Heart right ventricle (tissue), 16 donors: Measurements from ENCODE around the gene TTC9B. TPM values are rescaled to one million over a fixed set of nuclear protein-coding genes. Genes with fewer than 3 reads are reported as not detected.
A peak's percentile ranks its signal among the peaks of the same experiment; 100 is the strongest.
"Not testable (repeated sequence)": the region's sequence is repeated elsewhere in the genome, so short reads cannot be mapped to it uniquely, and the experiment has no call there.

Source experiments
- ATAC-seq, 8 donors: fragments of 200-7000 bp; cut with Tn5 transposase; one replicate each; pipeline ENCODE4 v1.9.1; 2020; ENCODE audit warnings: mild to moderate bottlenecking in 8 of 8, moderate library complexity in 8 of 8, moderate number of reproducible peaks in 1 of 8
- DNase-seq, 2 donors: peaks; one replicate each; pipeline ENCODE4 v3.0.0-alpha.2; 2020
- H3K27ac ChIP-seq, 10 donors: fragments of 200-600 bp; sonication (generic) in 2 of 10; one replicate each; pipeline versions ENCODE4 v1.5.0 to v1.8.0; 2020 to 2022; ENCODE audit warnings: mild to moderate bottlenecking in 3 of 10
- H3K27me3 ChIP-seq, 7 donors: fragments of 200-600 bp; one replicate each; pipeline ENCODE4 v1.8.0; 2021 to 2022; ENCODE audit warnings: mild to moderate bottlenecking in 2 of 7
- H3K36me3 ChIP-seq, 9 donors: fragments of 200-600 bp; sonication (generic) in 1 of 9; one replicate each; pipeline versions ENCODE4 v1.5.0 to v1.8.0; 2020 to 2022; ENCODE audit warnings: mild to moderate bottlenecking in 2 of 9
- H3K4me1 ChIP-seq, 9 donors: fragments of 200-600 bp; sonication (generic) in 1 of 9; one replicate each; pipeline versions ENCODE4 v1.5.0 to v1.8.0; 2020 to 2022; ENCODE audit warnings: mild to moderate bottlenecking in 4 of 9
- H3K4me3 ChIP-seq, 10 donors: fragments of 200-600 bp; sonication (generic) in 2 of 10; one replicate each; pipeline versions ENCODE4 v1.5.0 to v1.8.0; 2020 to 2022; ENCODE audit warnings: mild to moderate bottlenecking in 7 of 10, moderate library complexity in 2 of 10
- H3K9me3 ChIP-seq, 11 donors: fragments of 200-600 bp in 10 of 11; sonication (generic) in 2 of 11; one replicate each; pipeline versions ENCODE4 v1.5.0 to v1.8.0; 2013 to 2022; ENCODE audit warnings: mild to moderate bottlenecking in 2 of 11, control low read depth in 1 of 11, moderate library complexity in 1 of 11
- CTCF ChIP-seq, 9 donors: fragments of 200-600 bp; sonication (generic) in 2 of 9; IDR thresholded peaks; one replicate each; pipeline versions ENCODE4 v1.5.0 to v1.8.0; 2021 to 2022; ENCODE audit warnings: antibody characterized with exemption in 9 of 9, mild to moderate bottlenecking in 5 of 9, moderate library complexity in 1 of 9
- WGBS, 2 donors: extraction: QIAGEN DNeasy Blood & Tissue Kit; methylation state at CpG; one replicate each; pipeline ENCODE4 v1.1.7; 2013; ENCODE audit warnings: inconsistent platforms in 1 of 2; 5-methylcytosine and 5-hydroxymethylcytosine counted together
- intact Hi-C, 10 donors: fragments of 100-400 bp; cut with DNase I; formaldehyde crosslinking; loops; one replicate each; pipeline versions ENCODE4 v1.11.1 to v1.14.2; 2022
- polyA plus RNA-seq, 2 donors: library from polyadenylated mRNA; stranded (reverse); fragments of 200-250 nt; gene quantifications; one replicate each; pipeline ENCODE4 v1.2.3, GENCODE V29; 2013
- total RNA-seq, 10 donors: library from RNA; stranded (reverse); fragmentation: NEBNext Ultra II Directional in 3 of 10; extraction: Animal tissue kit (Norgen Biotek cat#: 25700) in 3 of 10; gene quantifications; one replicate each; pipeline versions ENCODE4 v1.2.1 to v1.2.4, GENCODE V29; 2021 to 2023
- donor health status: Arrhythmogenic right ventricular cardiomyopathy.
- donor health status: ischemic (EF 13 %, LVEDD 7.1; RV severe dilation, severe dysfunction).
- donor health status: healthy with polysubstance abuse.
- donor health status: DM: no; HTN: yes; CAD: no.
- donor health status: DM: no; HTN: no; CAD: no.
- donor health status: ischemic (EF 25% LVEDD 6.9; RV normal size, moderate dysfunction).
- donor health status: ischemic (EF 25% LVEDD 5.7; RV mildly dilated, moderate dysfunction).
- donor health status: healthy.
- donor health status: DM: yes; HTN: yes; CAD: no.
- donor health status: Ischemic cardiomyopathy.
- donor health status: ischemic (EF 35%, LVEDD 5.7; RV mildly dilated, moderate dysfunction).
- donor health status: nonischemic (EF 11% LVEDD 7.7; RV severe dilation, severe dysfunction).
- donor health status: DM: yes; HTN: yes; CAD: no.
- donor health status: PGD.
- donor health status: ischemic (EF 29% LVEDD 5.4; RV normal size, mild dysfunction).
- donor health status: nonischemic (EF 23%, LVEDD 6.1; RV moderate dilation, normal function).

TTC9B gene
- total and polyA plus RNA-seq, 12 donors, result not detected

GRCh38 chr19:40223135-40223822 is 5.1 kb upstream of the TTC9B start:
- H3K27ac ChIP-seq, result no peak overlapping the region
- H3K4me1 ChIP-seq, result peaks cover 10 to 28% (median 15%) of the 10 kb centered on the region in 9 donors
- H3K36me3 ChIP-seq, result no peaks in the 10 kb centered on the region
- intact Hi-C loops, result loop anchor here in 2 of 10 donors (5.0 to 10.0 kb wide), 2 partner anchors 86 to 428 kb away; no protein-coding TSS in a partner anchor
- no peak for TF ChIP-seq CTCF (IDR thresholded peaks at IDR 0.05)
- ATAC-seq (no peak), DNase-seq (no peak)
- 18 to 23% methylated on average over 48 of the region's 48 CpGs for WGBS, 2 donors
- peaks cover 5 to 90% (median 56%) of the 10 kb centered on the region in 7 donors for H3K27me3 ChIP-seq
- H3K9me3 ChIP-seq, result no peaks in the 10 kb centered on the region
- no peak overlapping the region for H3K4me3 ChIP-seq

- WGBS, 2 donors, result 56 to 61% methylated on average over 41 of the region's 41 CpGs
- Histone ChIP-seq H3K27ac (no peak overlapping the region), H3K4me3 (no peak overlapping the region), H3K9me3 (no peaks in the 10 kb centered on the region), H3K27me3 (peaks cover 12 to 92% (median 65%) of the 10 kb centered on the region in 7 donors), H3K36me3 (no peaks in the 10 kb centered on the region), H3K4me1 (peaks cover 10 to 31% (median 19%) of the 10 kb centered on the region in 9 donors)
- DNase-seq, result peak; percentile 58 to 92
- peak; percentile 86 to 95 (median 89) for TF ChIP-seq CTCF (IDR thresholded peaks at IDR 0.05)
- peak; percentile 69 to 91 (median 88) for ATAC-seq
- intact Hi-C loops, result loop anchor here in 9 of 10 donors (1.0 to 10.0 kb wide), 6 partner anchors 79 to 427 kb away; no protein-coding TSS in a partner anchor
Measured at GRCh38 chr19:40221858-40222619, 3.9 kb upstream of the TTC9B start.

GRCh38 chr19:40220674-40221073 is 2.5 kb upstream of the TTC9B start:
- intact Hi-C loops, result loop anchor here in 9 of 10 donors (1.0 to 10.0 kb wide), 6 partner anchors 78 to 426 kb away; no protein-coding TSS in a partner anchor
- no peak for DNase-seq
- H3K4me1 ChIP-seq, result peaks cover 0 to 18% (median 8%) of the 10 kb centered on the region in 9 donors
- WGBS, 2 donors, result 86 to 88% methylated on average over 9 of the region's 9 CpGs
- TF ChIP-seq CTCF (IDR thresholded peaks at IDR 0.05), result no peak
- no peak for ATAC-seq
- H3K36me3 ChIP-seq, result no peaks in the 10 kb centered on the region
- no peak overlapping the region for H3K4me3 ChIP-seq
- peaks cover 9 to 92% (median 66%) of the 10 kb centered on the region in 7 donors for H3K27me3 ChIP-seq
- no peak overlapping the region for H3K27ac ChIP-seq
- H3K9me3 ChIP-seq, result no peaks in the 10 kb centered on the region

- Histone ChIP-seq H3K36me3 (no peaks in the 10 kb centered on the region), H3K27me3 (peaks cover 9 to 85% (median 59%) of the 10 kb centered on the region in 7 donors), H3K27ac (no peak overlapping the region), H3K4me1 (peaks cover 0 to 14% (median 5%) of the 10 kb centered on the region in 9 donors), H3K4me3 (no peak overlapping the region), H3K9me3 (no peaks in the 10 kb centered on the region)
- intact Hi-C loops, result loop anchor here in 9 of 10 donors (2.0 to 10.0 kb wide), 6 partner anchors 77 to 425 kb away; no protein-coding TSS in a partner anchor
- ATAC-seq (peak in 1 of 8 donors; percentile 15), DNase-seq (no peak)
- TF ChIP-seq CTCF (IDR thresholded peaks at IDR 0.05), result no peak
- WGBS, 2 donors, result 20 to 33% methylated on average over 8 of the region's 8 CpGs
Measured at GRCh38 chr19:40219721-40220276, 1.6 kb upstream of the TTC9B start.

GRCh38 chr19:40219029-40219428 is 845 bp upstream of the TTC9B start:
- H3K4me1 ChIP-seq, result peaks cover 0 to 14% (median 5%) of the 10 kb centered on the region in 9 donors
- not testable (repeated sequence) for H3K27ac ChIP-seq, H3K36me3 ChIP-seq, ATAC-seq, DNase-seq, H3K9me3 ChIP-seq, H3K4me3 ChIP-seq
- peaks cover 9 to 77% (median 51%) of the 10 kb centered on the region in 7 donors for H3K27me3 ChIP-seq
- intact Hi-C loops, result loop anchor here in 1 of 10 donors (5.0 kb wide), 1 partner anchor 77 kb away; no protein-coding TSS in a partner anchor
- 83 to 87% methylated on average over 4 of the region's 4 CpGs for WGBS, 2 donors
